SKM-1 treated with dmso at 0.1 percent for 144 hours (cell line): ENCODE results near the gene ITGB3BP.
"Not testable (repeated sequence)": the region's sequence is repeated elsewhere in the genome, so short reads cannot be mapped to it uniquely, and the experiment has no call there.

Experiments
- DNase-seq: peaks from one replicate; lab custom pipeline; 2025; ENCODE audit not compliant: unreplicated experiment; lab: John Stamatoyannopoulos, UW

Gene ITGB3BP

GRCh38 chr1:63423649-63424048 lies 99.4 kb downstream of the ITGB3BP start:
- DNase-seq, result no peak

DNA sequence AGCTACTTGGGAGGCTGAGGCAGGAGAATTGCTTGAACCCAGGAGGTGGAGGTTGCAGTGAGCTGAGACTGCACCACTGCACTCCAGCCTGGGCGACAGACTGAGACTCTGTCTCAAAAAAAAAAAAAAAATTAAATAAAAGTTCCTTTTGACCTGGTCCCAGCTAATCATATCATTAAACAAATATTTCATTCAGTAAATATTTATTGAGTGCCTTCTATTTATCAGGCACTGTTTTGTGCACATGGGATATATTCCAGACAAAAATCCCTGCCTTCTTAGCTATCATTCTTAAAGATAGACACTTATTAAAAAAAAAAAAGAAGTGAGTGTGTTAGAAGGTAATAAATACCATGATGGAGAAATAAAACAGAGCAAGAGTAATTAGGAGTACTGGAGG lies 102.3 kb downstream of the ITGB3BP start:
- DNase-seq, result not testable (repeated sequence)

GRCh38 chr1:63418101-63418500 lies 104.9 kb downstream of the ITGB3BP start:
- no peak for DNase-seq

GRCh38 chr1:63414691-63415365 lies 108.2 kb downstream of the ITGB3BP start:
- DNase-seq, result no peak

DNA sequence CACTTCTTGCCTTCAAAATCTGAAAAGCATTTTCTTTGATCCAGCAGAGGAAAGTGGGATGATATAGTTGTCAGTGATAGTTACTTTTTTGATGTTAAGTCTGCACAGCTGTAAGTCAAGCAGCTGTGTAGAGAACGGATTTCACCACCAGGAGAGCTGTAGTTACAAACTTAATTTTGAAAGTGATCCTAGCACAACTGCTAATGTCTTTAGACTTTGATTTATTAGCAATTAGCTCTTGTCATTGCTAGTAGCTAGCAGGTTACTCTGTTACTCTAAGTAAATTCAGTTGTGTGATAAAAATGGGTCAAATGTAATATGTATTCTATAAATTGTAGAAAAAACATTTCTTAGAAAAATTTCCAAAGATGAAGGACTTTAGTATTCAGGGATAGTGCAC lies 109.6 kb downstream of the ITGB3BP start:
- no peak for DNase-seq

- no peak for DNase-seq
Measured at GRCh38 chr1:63411066-63411465, 112.0 kb downstream of the ITGB3BP start.

GRCh38 chr1:63408331-63408730 lies 114.7 kb downstream of the ITGB3BP start:
- no peak for DNase-seq

DNA sequence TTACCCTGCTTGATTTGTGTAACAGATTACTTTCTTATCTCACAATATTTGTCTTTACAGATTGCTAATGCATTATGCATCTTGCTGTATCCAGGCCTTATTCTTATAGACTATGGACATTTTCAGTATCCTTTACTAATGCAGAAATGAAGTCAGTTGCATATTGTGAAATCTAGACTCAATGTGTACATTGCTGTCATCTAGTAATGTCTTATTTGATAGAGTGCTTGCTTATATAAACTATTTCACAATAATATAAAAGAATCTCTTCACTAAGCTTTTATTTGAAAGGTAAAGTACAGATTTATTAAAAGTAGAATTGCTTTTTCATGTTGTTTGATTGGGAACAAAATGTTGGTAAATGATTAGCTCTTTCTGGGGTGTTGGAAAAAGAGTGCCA lies 116.0 kb downstream of the ITGB3BP start:
- DNase-seq, result no peak

DNA sequence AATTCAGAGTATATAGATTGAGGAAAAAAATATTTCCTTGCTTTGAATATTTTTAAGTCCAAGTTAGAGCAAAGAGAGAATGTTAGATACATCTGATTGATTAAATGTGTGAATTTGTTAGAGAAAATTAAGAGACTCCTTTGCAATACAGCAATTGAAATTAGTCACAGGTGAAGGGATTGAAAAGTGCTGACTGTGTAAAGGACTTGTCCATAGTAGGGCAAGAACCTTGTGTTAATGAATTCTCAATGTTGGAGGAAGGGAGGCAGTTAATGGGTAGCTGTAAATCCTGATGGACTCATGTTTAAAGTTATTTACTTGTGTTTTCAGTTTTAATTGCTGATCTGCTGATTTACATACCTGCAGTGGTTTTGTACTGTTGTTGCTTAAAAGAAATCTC lies 117.0 kb downstream of the ITGB3BP start:
- DNase-seq, result no peak

GRCh38 chr1:63405021-63405420 lies 118.0 kb downstream of the ITGB3BP start:
- no peak for DNase-seq

- peak; percentile 4 for DNase-seq
Measured at GRCh38 chr1:63403386-63403785, 119.6 kb downstream of the ITGB3BP start.

DNA sequence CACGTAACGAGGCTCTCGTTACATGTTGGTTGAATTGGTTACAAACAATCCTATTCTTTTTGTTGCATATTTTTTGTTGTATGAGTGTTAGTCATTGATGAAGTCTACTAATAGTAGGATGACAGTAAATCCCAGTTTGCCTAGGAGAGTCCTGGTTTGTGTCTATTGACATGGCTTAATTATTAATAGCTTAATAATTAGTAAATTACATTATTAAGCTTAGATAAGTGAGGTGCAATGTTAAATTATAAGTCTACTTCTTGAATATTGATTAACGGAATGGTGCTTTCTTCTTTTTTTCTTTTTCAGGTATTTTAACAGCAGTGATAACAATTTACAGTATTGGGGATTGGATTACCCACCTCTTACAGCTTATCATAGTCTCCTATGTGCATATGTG lies 121.1 kb downstream of the ITGB3BP start:
- DNase-seq, result no peak
